GM19025 (cell line): Measurements from ENCODE around the gene SDF4.

Experiments
- ATAC-seq: cut with Tn5 transposase; IDR thresholded peaks from one replicate; pipeline ENCODE4 v1.9.1; 2021; ENCODE audit warnings: mild to moderate bottlenecking, low read depth, moderate library complexity; ENCODE audit not compliant: unreplicated experiment

The SDF4 gene

GRCh38 chr1:1171546-1172340, 60.1 kb downstream of the SDF4 start:
- peak; percentile 43 for ATAC-seq

- no peak for ATAC-seq
Observed at GRCh38 chr1:1171161-1171545, 60.6 kb downstream of the SDF4 start.

- ATAC-seq, result no peak
Observed at GRCh38 chr1:1170215-1171091, 61.3 kb downstream of the SDF4 start.

- ATAC-seq, result no peak
Observed at GRCh38 chr1:1169429-1170214, 62.2 kb downstream of the SDF4 start.

- ATAC-seq, result no peak
Observed at GRCh38 chr1:1168451-1169411, 63.1 kb downstream of the SDF4 start.

- ATAC-seq, result no peak
Observed at GRCh38 chr1:1167841-1168450, 63.9 kb downstream of the SDF4 start.

- ATAC-seq, result no peak
Observed at GRCh38 chr1:1167398-1167821, 64.4 kb downstream of the SDF4 start.
